Measurements from ENCODE around the gene RSRC1.
"Not testable (repeated sequence)": the region's sequence is repeated elsewhere in the genome, so short reads cannot be mapped to it uniquely, and the experiment has no call there.

Gene RSRC1

GRCh38 chr3:158244274-158244673, 134.4 kb downstream of the RSRC1 start:
- no peak for DNase-seq

- no peak for DNase-seq
These were observed 137.4 kb downstream of the RSRC1 start for GRCh38 chr3:158247288-158247687.

GRCh38 chr3:158248261-158248660, 138.4 kb downstream of the RSRC1 start:
- no peak for DNase-seq

- no peak for DNase-seq
These were observed 139.3 kb downstream of the RSRC1 start for GRCh38 chr3:158249183-158249582.

GRCh38 chr3:158258619-158259018, 148.7 kb downstream of the RSRC1 start:
- no peak for DNase-seq

GRCh38 chr3:158260392-158260791, 150.5 kb downstream of the RSRC1 start:
- no peak for DNase-seq

GRCh38 chr3:158261371-158261991, 151.6 kb downstream of the RSRC1 start:
- DNase-seq = no peak

GRCh38 chr3:158264894-158265293, 155.0 kb downstream of the RSRC1 start:
- DNase-seq = no peak

GRCh38 chr3:158267015-158267414, 157.1 kb downstream of the RSRC1 start:
- no peak for DNase-seq

- DNase-seq = no peak
These were observed 160.1 kb downstream of the RSRC1 start for GRCh38 chr3:158269942-158270341.

GRCh38 chr3:158272081-158272480, 162.2 kb downstream of the RSRC1 start:
- DNase-seq = no peak

- DNase-seq = no peak
These were observed 163.8 kb downstream of the RSRC1 start for GRCh38 chr3:158273656-158274055.

- DNase-seq = no peak
These were observed 168.3 kb downstream of the RSRC1 start for GRCh38 chr3:158278187-158278586.

GRCh38 chr3:158279609-158280008, 169.7 kb downstream of the RSRC1 start:
- no peak for DNase-seq

- no peak for DNase-seq
These were observed 185.9 kb downstream of the RSRC1 start for GRCh38 chr3:158295771-158296170.

GRCh38 chr3:158297940-158298339, 188.1 kb downstream of the RSRC1 start:
- DNase-seq = no peak

- DNase-seq = no peak
These were observed 198.5 kb downstream of the RSRC1 start for GRCh38 chr3:158308236-158308928.

GRCh38 chr3:158312560-158313141, 202.8 kb downstream of the RSRC1 start:
- DNase-seq = no peak

GRCh38 chr3:158313338-158313927, 203.5 kb downstream of the RSRC1 start:
- no peak for DNase-seq

- DNase-seq = no peak
These were observed 204.8 kb downstream of the RSRC1 start for GRCh38 chr3:158314426-158315357.

- not testable (repeated sequence) for DNase-seq
These were observed 220.0 kb downstream of the RSRC1 start for GRCh38 chr3:158329696-158330441.

- DNase-seq = no peak
These were observed 221.0 kb downstream of the RSRC1 start for GRCh38 chr3:158330870-158331269.
